ENCODE results near the gene MIPEP. TPM values are rescaled to one million over a fixed set of nuclear protein-coding genes. Genes with fewer than 3 reads are reported as not detected.

The MIPEP gene
- total RNA-seq, 2 experiments from 2014 or later: 3.9 to 4.8 TPM

DNA sequence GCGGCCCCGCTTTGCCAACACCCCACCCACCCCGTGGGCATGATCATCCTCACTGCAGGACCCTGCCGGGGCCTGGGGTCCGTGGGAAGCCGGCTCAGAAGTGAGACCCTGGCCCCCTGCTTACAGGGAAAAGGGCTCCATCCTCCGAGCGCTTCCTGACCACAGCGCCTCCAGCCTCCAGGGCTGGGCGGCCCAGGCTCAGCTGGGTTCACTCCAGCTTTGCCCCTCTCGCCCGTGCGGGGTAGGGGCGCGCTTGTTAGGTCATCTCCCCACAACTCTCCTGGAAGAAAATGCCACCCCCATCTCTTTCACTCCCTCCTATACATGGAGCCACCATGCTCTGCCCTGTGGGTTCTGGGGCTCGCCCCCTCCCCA, 14.7 kb upstream of the MIPEP start:
- Histone ChIP-seq H3K27ac (ENCODE audit: low read depth in 1 of 2, low read length in 2 of 2) (no peak overlapping the region), H3K4me3 (ENCODE audit: low read length) (no peak overlapping the region), H3K36me3 (ENCODE audit: insufficient read depth, low read length) (no peaks in the 10 kb centered on the region), H3K9me3 (ENCODE audit: control insufficient read depth in 1 of 2, insufficient read depth in 1 of 2, low read length in 2 of 2) (peaks cover 0 to 6% of the 10 kb centered on the region in 2 experiments), H3K4me1 (ENCODE audit: insufficient read depth, low read length) (peaks cover 12% of the 10 kb centered on the region), H3K27me3 (ENCODE audit: control insufficient read depth in 1 of 2, insufficient read depth in 2 of 2, low read length in 2 of 2) (peaks cover 28 to 52% of the 10 kb centered on the region in 2 experiments)
- ChIA-PET POLR2A (no interaction called here), CTCF (no interaction called here)
- no peak for DNase-seq
- Mint-ChIP-seq H3K4me1 (ENCODE audit: low read depth) (no peaks in the 10 kb centered on the region), H3K27ac (no peak overlapping the region), H3K27me3 (peaks cover 62% of the 10 kb centered on the region), H3K9me3 (no peaks in the 10 kb centered on the region), H3K36me3 (ENCODE audit: low read depth) (no peaks in the 10 kb centered on the region), H3K4me3 (no peak overlapping the region)
- ATAC-seq (ENCODE audit: poor library complexity): no peak
- TF ChIP-seq, protein P1, sequence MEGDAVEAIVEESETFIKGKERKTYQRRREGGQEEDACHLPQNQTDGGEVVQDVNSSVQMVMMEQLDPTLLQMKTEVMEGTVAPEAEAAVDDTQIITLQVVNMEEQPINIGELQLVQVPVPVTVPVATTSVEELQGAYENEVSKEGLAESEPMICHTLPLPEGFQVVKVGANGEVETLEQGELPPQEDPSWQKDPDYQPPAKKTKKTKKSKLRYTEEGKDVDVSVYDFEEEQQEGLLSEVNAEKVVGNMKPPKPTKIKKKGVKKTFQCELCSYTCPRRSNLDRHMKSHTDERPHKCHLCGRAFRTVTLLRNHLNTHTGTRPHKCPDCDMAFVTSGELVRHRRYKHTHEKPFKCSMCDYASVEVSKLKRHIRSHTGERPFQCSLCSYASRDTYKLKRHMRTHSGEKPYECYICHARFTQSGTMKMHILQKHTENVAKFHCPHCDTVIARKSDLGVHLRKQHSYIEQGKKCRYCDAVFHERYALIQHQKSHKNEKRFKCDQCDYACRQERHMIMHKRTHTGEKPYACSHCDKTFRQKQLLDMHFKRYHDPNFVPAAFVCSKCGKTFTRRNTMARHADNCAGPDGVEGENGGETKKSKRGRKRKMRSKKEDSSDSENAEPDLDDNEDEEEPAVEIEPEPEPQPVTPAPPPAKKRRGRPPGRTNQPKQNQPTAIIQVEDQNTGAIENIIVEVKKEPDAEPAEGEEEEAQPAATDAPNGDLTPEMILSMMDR (IDR thresholded peaks at IDR 0.05): no peak
- intact Hi-C loops (cut with DNase I, micrococcal nuclease): no loop called here

DNA sequence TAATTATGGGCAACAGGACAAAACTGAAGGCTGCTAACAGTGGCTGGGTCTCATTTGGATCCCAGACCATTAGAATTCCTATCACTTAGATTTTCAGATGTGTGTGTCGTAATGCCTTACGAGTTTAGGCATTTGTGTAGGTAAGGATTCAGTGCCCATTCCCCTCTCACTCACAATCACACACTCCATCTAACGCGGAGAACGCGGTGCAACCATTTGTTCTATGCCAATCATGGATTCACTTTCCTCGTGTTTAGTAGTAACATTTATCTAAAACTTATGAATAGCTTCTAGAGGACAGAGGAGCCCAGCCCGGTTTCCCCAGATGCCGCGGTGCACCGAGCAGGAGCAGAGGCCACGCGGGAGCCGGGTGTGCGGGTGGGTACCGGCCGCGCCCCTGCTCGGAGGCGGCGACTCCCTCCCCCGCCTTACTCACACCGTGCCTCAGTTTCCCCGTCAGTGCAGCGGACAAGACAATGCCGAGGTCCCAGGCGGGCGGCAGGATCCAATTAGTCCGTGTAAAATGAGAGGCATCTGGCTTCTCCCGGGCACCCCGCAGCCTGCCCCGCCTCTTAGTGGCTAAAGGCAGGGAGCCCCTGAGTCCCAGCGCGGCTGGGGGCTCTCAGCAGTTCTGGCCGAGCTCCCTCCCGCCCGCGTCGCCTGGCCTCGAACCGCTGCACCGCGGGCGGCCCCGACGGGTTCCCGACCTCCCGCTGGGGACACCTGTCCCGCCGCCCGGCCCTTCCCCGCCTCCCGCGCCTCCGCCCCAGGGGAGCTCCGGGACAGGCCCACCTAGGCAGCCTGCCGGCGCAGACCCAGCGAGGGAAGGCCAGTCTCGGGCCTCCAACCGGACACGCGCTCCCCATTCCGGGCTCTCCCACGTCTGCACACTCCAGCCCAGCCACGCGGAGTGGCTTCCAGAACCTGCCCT, 14.0 kb upstream of the MIPEP start:
- H3K4me3 ChIP-seq (ENCODE audit: low read length): no peak overlapping the region
- DNase-seq (no peak), ATAC-seq (ENCODE audit: poor library complexity) (no peak)
- peaks cover 12% of the 10 kb centered on the region for H3K4me1 ChIP-seq (ENCODE audit: insufficient read depth, low read length)
- intact Hi-C loops (cut with DNase I, micrococcal nuclease): no loop called here
- TF ChIP-seq, protein P1 (IDR thresholded peaks at IDR 0.05): no peak
- CTCF ChIA-PET: no interaction called here
- peaks cover 0 to 6% of the 10 kb centered on the region in 2 experiments for H3K9me3 ChIP-seq (ENCODE audit: control insufficient read depth in 1 of 2, insufficient read depth in 1 of 2, low read length in 2 of 2)
- Mint-ChIP-seq H3K27me3 (peaks cover 62% of the 10 kb centered on the region), H3K4me1 (ENCODE audit: low read depth) (no peaks in the 10 kb centered on the region), H3K36me3 (ENCODE audit: low read depth) (no peaks in the 10 kb centered on the region), H3K27ac (no peak overlapping the region), H3K4me3 (no peak overlapping the region), H3K9me3 (no peaks in the 10 kb centered on the region)
- H3K27me3 ChIP-seq (ENCODE audit: control insufficient read depth in 1 of 2, insufficient read depth in 2 of 2, low read length in 2 of 2): peaks cover 28 to 52% of the 10 kb centered on the region in 2 experiments
- no peaks in the 10 kb centered on the region for H3K36me3 ChIP-seq (ENCODE audit: insufficient read depth, low read length)
- H3K27ac ChIP-seq (ENCODE audit: low read depth in 1 of 2, low read length in 2 of 2): no peak overlapping the region
- POLR2A ChIA-PET: no interaction called here

DNA sequence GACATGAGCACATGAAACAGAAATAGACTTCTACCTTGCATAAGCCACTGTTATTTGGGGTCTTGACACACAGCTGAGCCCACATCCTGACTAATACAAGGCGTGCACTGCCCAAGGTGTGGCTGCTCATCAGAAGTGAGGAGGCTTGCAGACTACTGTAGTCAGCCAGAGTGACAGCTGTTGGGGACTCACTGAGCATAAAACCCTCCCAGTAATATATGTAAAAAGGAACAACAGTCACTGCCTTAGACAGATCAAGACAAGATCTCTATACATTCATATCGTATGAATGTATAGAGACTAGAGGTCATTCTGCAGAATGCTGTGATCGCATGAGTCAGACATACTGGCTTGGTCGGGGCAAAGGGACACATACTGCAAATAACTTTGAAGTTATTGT, 12.2 kb upstream of the MIPEP start:
- intact Hi-C loops (cut with DNase I, micrococcal nuclease): loop anchor here in 1 of 2 experiments (2.0 kb wide), 1 partner anchor 435 kb away; no protein-coding TSS in a partner anchor
- CTCF ChIA-PET: no interaction called here
- peaks cover 12% of the 10 kb centered on the region for H3K4me1 ChIP-seq (ENCODE audit: insufficient read depth, low read length)
- peaks cover 0 to 6% of the 10 kb centered on the region in 2 experiments for H3K9me3 ChIP-seq (ENCODE audit: control insufficient read depth in 1 of 2, insufficient read depth in 1 of 2, low read length in 2 of 2)
- no peak for DNase-seq
- peaks cover 28 to 46% of the 10 kb centered on the region in 2 experiments for H3K27me3 ChIP-seq (ENCODE audit: control insufficient read depth in 1 of 2, insufficient read depth in 2 of 2, low read length in 2 of 2)
- POLR2A ChIA-PET: no interaction called here
- Mint-ChIP-seq H3K36me3 (ENCODE audit: low read depth) (no peaks in the 10 kb centered on the region), H3K4me1 (ENCODE audit: low read depth) (no peaks in the 10 kb centered on the region), H3K27me3 (peaks cover 57% of the 10 kb centered on the region), H3K27ac (no peak overlapping the region), H3K9me3 (no peaks in the 10 kb centered on the region), H3K4me3 (no peak overlapping the region)
- H3K4me3 ChIP-seq (ENCODE audit: low read length): no peak overlapping the region
- TF ChIP-seq, protein P1 (IDR thresholded peaks at IDR 0.05): no peak
- ATAC-seq (ENCODE audit: poor library complexity): no peak
- H3K36me3 ChIP-seq (ENCODE audit: insufficient read depth, low read length): no peaks in the 10 kb centered on the region
- H3K27ac ChIP-seq (ENCODE audit: low read depth in 1 of 2, low read length in 2 of 2): no peak overlapping the region
